Measurements from ENCODE around the gene USP9X. TPM values are rescaled to one million over a fixed set of nuclear protein-coding genes. Genes with fewer than 3 reads are reported as not detected.

USP9X gene
- polyA plus RNA-seq, 1 experiment: 18.9 TPM

- H3K36me3 ChIP-seq (ENCODE audit: control insufficient read depth, insufficient read depth, low read length): no peaks in the 10 kb centered on the region
- ChIA-PET CTCF (no interaction called here), POLR2A (no interaction called here)
- TF ChIP-seq CTCF (IDR thresholded peaks at IDR 0.05; ENCODE audit: insufficient read depth, low read depth, low read length): no peak
- no peak for DNase-seq (ENCODE audit: low read depth)
- H3K4me3 ChIP-seq (ENCODE audit: low read depth, low read length): no peak overlapping the region
- no peaks in the 10 kb centered on the region for H3K27me3 ChIP-seq (ENCODE audit: control insufficient read depth, insufficient read depth, low read length)
These were observed 21.2 kb upstream of the USP9X start for GRCh38 chrX:41064018-41064417.

GRCh38 chrX:41066391-41066790 lies 18.9 kb upstream of the USP9X start:
- POLR2A ChIA-PET: no interaction called here

GRCh38 chrX:41066969-41067368 lies 18.3 kb upstream of the USP9X start:
- Histone ChIP-seq H3K4me3 (ENCODE audit: low read depth, low read length) (no peak overlapping the region), H3K27me3 (ENCODE audit: control insufficient read depth, insufficient read depth, low read length) (no peaks in the 10 kb centered on the region), H3K36me3 (ENCODE audit: control insufficient read depth, insufficient read depth, low read length) (no peaks in the 10 kb centered on the region)
- ChIA-PET CTCF (no interaction called here), POLR2A (no interaction called here)
- no peak for TF ChIP-seq CTCF (IDR thresholded peaks at IDR 0.05; ENCODE audit: insufficient read depth, low read depth, low read length)
- DNase-seq (ENCODE audit: low read depth): no peak

More at GRCh38 chrX:41066391-41066790, 18.9 kb upstream of the USP9X start:
- DNase-seq (ENCODE audit: low read depth): no peak
- no peaks in the 10 kb centered on the region for H3K36me3 ChIP-seq (ENCODE audit: control insufficient read depth, insufficient read depth, low read length)
- no peaks in the 10 kb centered on the region for H3K27me3 ChIP-seq (ENCODE audit: control insufficient read depth, insufficient read depth, low read length)
- no peak overlapping the region for H3K4me3 ChIP-seq (ENCODE audit: low read depth, low read length)
- no peak for TF ChIP-seq CTCF (IDR thresholded peaks at IDR 0.05; ENCODE audit: insufficient read depth, low read depth, low read length)
- CTCF ChIA-PET: no interaction called here

GRCh38 chrX:41067721-41068120 lies 17.5 kb upstream of the USP9X start:
- Histone ChIP-seq H3K36me3 (ENCODE audit: control insufficient read depth, insufficient read depth, low read length) (no peaks in the 10 kb centered on the region), H3K4me3 (ENCODE audit: low read depth, low read length) (no peak overlapping the region), H3K27me3 (ENCODE audit: control insufficient read depth, insufficient read depth, low read length) (no peaks in the 10 kb centered on the region)
- POLR2A ChIA-PET: no interaction called here
- CTCF ChIA-PET: no interaction called here
- DNase-seq (ENCODE audit: low read depth): no peak
- TF ChIP-seq CTCF (IDR thresholded peaks at IDR 0.05; ENCODE audit: insufficient read depth, low read depth, low read length): no peak

- ChIA-PET POLR2A (no interaction called here), CTCF (no interaction called here)
- Histone ChIP-seq H3K36me3 (ENCODE audit: control insufficient read depth, insufficient read depth, low read length) (no peaks in the 10 kb centered on the region), H3K27me3 (ENCODE audit: control insufficient read depth, insufficient read depth, low read length) (no peaks in the 10 kb centered on the region), H3K4me3 (ENCODE audit: low read depth, low read length) (no peak overlapping the region)
- TF ChIP-seq CTCF (IDR thresholded peaks at IDR 0.05; ENCODE audit: insufficient read depth, low read depth, low read length): no peak
- no peak for DNase-seq (ENCODE audit: low read depth)
These were observed 8.5 kb upstream of the USP9X start for GRCh38 chrX:41076742-41077141.
